K562 (cell line): ENCODE measurements around the gene MLLT6. TPM values are rescaled to one million over a fixed set of nuclear protein-coding genes. Genes with fewer than 3 reads are reported as not detected.

ENCODE experiments used
- ARID2 ChIP-seq: fragments of 450-650 bp; IDR thresholded peaks from 2 replicates; pipeline ENCODE4 v1.6.1; 2017; ENCODE audit warnings: antibody characterized with exemption, mild to moderate bottlenecking
- CBX8 ChIP-seq: fragments of 200-600 bp; sonication (generic); IDR thresholded peaks from 2 replicates; pipeline ENCODE4 v1.6.1; 2012; ENCODE audit warnings: borderline replicate concordance, mixed run types, low read depth, mild to moderate bottlenecking, moderate library complexity, mixed read lengths, low read length, control low read depth, inconsistent platforms; ENCODE audit not compliant: poor library complexity, severe bottlenecking; ENCODE audit errors: extremely low read depth
- CSDE1 ChIP-seq, 2 experiments: fragments of 450-650 bp; IDR thresholded peaks; 2 replicates each; pipeline ENCODE4 v1.6.1; 2016; ENCODE audit warnings: mild to moderate bottlenecking in 1 of 2
- DDX20 ChIP-seq: fragments of 450-650 bp; IDR thresholded peaks from 2 replicates; pipeline ENCODE4 v1.6.1; 2016; ENCODE audit warnings: missing genetic modification characterization, low read depth, mild to moderate bottlenecking, missing compliant biosample characterization, moderate library complexity
- DIDO1 ChIP-seq: fragments of 450-650 bp; IDR thresholded peaks from 2 replicates; pipeline ENCODE4 v1.6.1; 2016; ENCODE audit warnings: low read depth, missing biosample characterization, missing genetic modification characterization
- GTF2E2 ChIP-seq: fragments of 200-800 bp; sonication (Bioruptor generic); IDR thresholded peaks from 2 replicates; pipeline ENCODE4 v1.6.1; 2016; ENCODE audit warnings: missing genetic modification characterization, missing compliant biosample characterization
- HMG20B ChIP-seq: fragments of 250-450 bp; sonication (Bioruptor Pico); IDR thresholded peaks from 2 replicates; pipeline ENCODE4 v1.5.0; 2021; ENCODE audit warnings: mild to moderate bottlenecking
- MTF1 ChIP-seq: fragments of 250-450 bp; sonication (Bioruptor Pico); IDR thresholded peaks from 2 replicates; pipeline ENCODE4 v1.9.0; 2021; ENCODE audit warnings: moderate library complexity, mild to moderate bottlenecking, inconsistent platforms, borderline replicate concordance
- NR1H2 ChIP-seq: sonication (generic); formaldehyde crosslinking; IDR thresholded peaks from 2 replicates; pipeline ENCODE4 v1.4.0; 2020; ENCODE audit warnings: mild to moderate bottlenecking, missing genetic modification reagents
- NR4A1 ChIP-seq, 2 experiments: fragments of 250-450 bp in 1 of 2; fragments of 450-650 bp in 1 of 2; sonication (Bioruptor Pico) in 1 of 2; IDR thresholded peaks; 2 replicates each; pipeline versions ENCODE4 v1.4.0 to v1.6.1; 2016 to 2020; ENCODE audit warnings: mild to moderate bottlenecking in 2 of 2, missing compliant biosample characterization in 1 of 2, missing genetic modification characterization in 1 of 2, moderate library complexity in 1 of 2
- PRMT5 ChIP-seq: sonication (generic); formaldehyde crosslinking; IDR thresholded peaks from 2 replicates; pipeline ENCODE4 v1.5.0; 2020; ENCODE audit warnings: missing genetic modification reagents
- PRPF4 ChIP-seq: fragments of 200-400 bp; formaldehyde crosslinking; IDR thresholded peaks from one replicate; pipeline ENCODE4 v1.6.1; 2017; ENCODE audit warnings: low read length, low read depth, mild to moderate bottlenecking; ENCODE audit not compliant: insufficient read depth, poor library complexity, severe bottlenecking
- SRF ChIP-seq, 2 experiments: fragments of 250-450, 450-650 bp in 1 of 2; sonication (Bioruptor Pico) in 1 of 2; sonication (generic) in 1 of 2; formaldehyde crosslinking; IDR thresholded peaks; 2 replicates each; pipeline versions ENCODE4 v1.5.0 to v1.5.1; 2020 to 2022; ENCODE audit warnings: mild to moderate bottlenecking in 1 of 2, missing genetic modification reagents in 1 of 2
- TAF1 ChIP-seq: IDR thresholded peaks from 2 replicates; pipeline ENCODE4 v1.6.1; 2011; ENCODE audit warnings: mild to moderate bottlenecking, low read length, moderate library complexity; ENCODE audit not compliant: insufficient read depth, control insufficient read depth, severe bottlenecking; ENCODE audit errors: extremely low read depth
- ZNF384 ChIP-seq: IDR thresholded peaks from 2 replicates; pipeline ENCODE4 v1.6.1; 2012; ENCODE audit warnings: low read depth, low read length, improper control_type of control experiment
- ZNF764 ChIP-seq: fragments of 250-450 bp; sonication (Bioruptor Pico); IDR thresholded peaks from 2 replicates; pipeline ENCODE4 v1.4.0; 2020; ENCODE audit warnings: low read depth, mild to moderate bottlenecking, moderate library complexity
- polyA plus RNA-seq, 8 experiments: library from polyadenylated mRNA; depleted of rRNA in 4 of 8; stranded (reverse) in 5 of 8; unstranded in 3 of 8; fragments of >200 nt; fragmentation: Nextera tagmentation in 2 of 8; fragmentation: Illumina TruSeq in 1 of 8; extraction: Ambion mirVana in 2 of 8; extraction: Trizol in 1 of 8; gene quantifications; 2 replicates each; pipeline versions ENCODE4 v1.2.1 to v1.2.3, GENCODE V29; 2011 to 2014; ENCODE audit warnings: inconsistent platforms in 1 of 8, missing spikeins in 1 of 8
- total RNA-seq, 7 experiments: library from RNA; depleted of rRNA in 6 of 7; stranded (reverse); fragments of >200 nt in 6 of 7; fragmentation: Illumina TruSeq in 2 of 7; extraction: Trizol in 2 of 7; gene quantifications; 2 replicates each; pipeline versions ENCODE4 v1.2.1 to v1.2.3, GENCODE V29; 2011 to 2021; ENCODE audit warnings: low replicate concordance in 1 of 7
- TF ChIP-seq, protein P1 (sequence below): fragments of 450-650 bp; formaldehyde crosslinking; IDR thresholded peaks from 2 replicates; pipeline ENCODE4 v1.4.0; 2020; ENCODE audit warnings: mild to moderate bottlenecking, mixed read lengths
- TF ChIP-seq, protein P2 (sequence below): sonication (generic); formaldehyde crosslinking; IDR thresholded peaks from 2 replicates; pipeline ENCODE4 v1.8.1; 2023; ENCODE audit warnings: mild to moderate bottlenecking, missing genetic modification reagents, moderate library complexity
- TF ChIP-seq, protein P3 (sequence below): fragments of 250-450 bp; sonication (Bioruptor Pico); IDR thresholded peaks from 2 replicates; pipeline ENCODE4 v1.5.0; 2021; ENCODE audit warnings: mild to moderate bottlenecking, borderline replicate concordance
- TF ChIP-seq, protein P4 (sequence below): fragments of 450-650 bp; formaldehyde crosslinking; IDR thresholded peaks from 2 replicates; pipeline ENCODE4 v1.4.0; 2020; ENCODE audit warnings: mild to moderate bottlenecking, moderate library complexity

Gene MLLT6
- total and polyA plus RNA-seq, 9 of the 15 experiments (the other 6 are each of a cell fraction or from before 2014, with no cell fraction given), result 3.1 to 71.7 (median 30.0) TPM

DNA sequence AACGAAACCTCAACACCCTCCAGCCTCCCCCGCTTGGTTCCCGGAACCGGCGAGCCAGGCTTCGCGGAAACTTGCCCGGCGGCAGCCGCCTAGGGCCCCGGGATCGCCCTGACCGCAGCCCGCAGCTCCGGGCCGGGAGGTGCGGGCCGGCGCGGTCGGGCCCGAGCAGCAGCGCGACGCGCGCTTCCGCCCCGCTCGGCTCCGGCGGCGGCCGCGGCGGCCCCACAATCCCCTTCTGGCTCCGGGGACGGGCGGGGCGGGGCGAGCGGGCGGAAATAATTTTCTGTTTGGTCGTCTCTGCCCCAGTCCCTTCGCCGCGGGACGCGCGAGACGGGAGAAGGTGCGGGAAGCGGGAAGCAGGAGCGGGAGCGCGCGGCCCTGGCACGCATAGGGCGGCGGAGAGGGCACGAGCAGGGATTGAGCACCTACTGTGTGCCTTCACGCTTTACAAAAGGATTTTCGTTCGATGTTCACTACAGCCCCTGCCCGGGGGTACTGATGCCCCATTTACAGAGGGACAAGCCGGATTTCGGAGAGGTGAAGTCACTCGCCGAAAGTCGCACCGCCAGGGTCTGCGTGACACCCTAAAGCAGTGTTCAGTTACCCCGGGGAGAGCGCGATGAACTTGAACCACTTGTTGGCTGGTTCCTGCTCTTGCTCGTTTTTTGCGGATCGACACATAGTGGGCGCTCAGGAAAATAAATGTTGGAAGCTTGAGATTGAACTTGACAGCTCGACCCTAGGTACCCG lies 2.7 kb upstream of the MLLT6 start (continued):
- TF ChIP-seq PRPF4 (no peak), PRMT5 (CRISPR knock-in tag) (no peak), TAF1 (peak; percentile 68), NR1H2 (CRISPR knock-in tag) (no peak), MTF1 (CRISPR knock-in tag) (no peak), SRF (CRISPR knock-in tag; IDR thresholded peaks at IDR 0.05) (no peak), ARID2 (no peak), HMG20B (CRISPR knock-in tag) (no peak), ZNF384 (no peak), NR4A1 (CRISPR knock-in tag; IDR thresholded peaks at IDR 0.05) (no peak), NR4A1 (tag; IDR thresholded peaks at IDR 0.05) (peak; percentile 26; the same call in 1 of the 2 replicates), GTF2E2 (tag) (no peak), DDX20 (tag) (no peak), DIDO1 (no peak), CBX8 (no peak), CSDE1 (IDR thresholded peaks at IDR 0.05) (no peak), ZNF764 (CRISPR knock-in tag) (no peak)
- TF ChIP-seq, protein P1, sequence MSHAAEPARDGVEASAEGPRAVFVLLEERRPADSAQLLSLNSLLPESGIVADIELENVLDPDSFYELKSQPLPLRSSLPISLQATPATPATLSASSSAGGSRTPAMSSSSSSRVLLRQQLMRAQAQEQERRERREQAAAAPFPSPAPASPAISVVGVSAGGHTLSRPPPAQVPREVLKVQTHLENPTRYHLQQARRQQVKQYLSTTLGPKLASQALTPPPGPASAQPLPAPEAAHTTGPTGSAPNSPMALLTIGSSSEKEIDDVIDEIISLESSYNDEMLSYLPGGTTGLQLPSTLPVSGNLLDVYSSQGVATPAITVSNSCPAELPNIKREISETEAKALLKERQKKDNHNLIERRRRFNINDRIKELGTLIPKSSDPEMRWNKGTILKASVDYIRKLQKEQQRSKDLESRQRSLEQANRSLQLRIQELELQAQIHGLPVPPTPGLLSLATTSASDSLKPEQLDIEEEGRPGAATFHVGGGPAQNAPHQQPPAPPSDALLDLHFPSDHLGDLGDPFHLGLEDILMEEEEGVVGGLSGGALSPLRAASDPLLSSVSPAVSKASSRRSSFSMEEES (CRISPR knock-in tag), result no peak
- TF ChIP-seq, protein P2, sequence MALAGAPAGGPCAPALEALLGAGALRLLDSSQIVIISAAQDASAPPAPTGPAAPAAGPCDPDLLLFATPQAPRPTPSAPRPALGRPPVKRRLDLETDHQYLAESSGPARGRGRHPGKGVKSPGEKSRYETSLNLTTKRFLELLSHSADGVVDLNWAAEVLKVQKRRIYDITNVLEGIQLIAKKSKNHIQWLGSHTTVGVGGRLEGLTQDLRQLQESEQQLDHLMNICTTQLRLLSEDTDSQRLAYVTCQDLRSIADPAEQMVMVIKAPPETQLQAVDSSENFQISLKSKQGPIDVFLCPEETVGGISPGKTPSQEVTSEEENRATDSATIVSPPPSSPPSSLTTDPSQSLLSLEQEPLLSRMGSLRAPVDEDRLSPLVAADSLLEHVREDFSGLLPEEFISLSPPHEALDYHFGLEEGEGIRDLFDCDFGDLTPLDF, result peak; percentile 96
- TF ChIP-seq, protein P3, sequence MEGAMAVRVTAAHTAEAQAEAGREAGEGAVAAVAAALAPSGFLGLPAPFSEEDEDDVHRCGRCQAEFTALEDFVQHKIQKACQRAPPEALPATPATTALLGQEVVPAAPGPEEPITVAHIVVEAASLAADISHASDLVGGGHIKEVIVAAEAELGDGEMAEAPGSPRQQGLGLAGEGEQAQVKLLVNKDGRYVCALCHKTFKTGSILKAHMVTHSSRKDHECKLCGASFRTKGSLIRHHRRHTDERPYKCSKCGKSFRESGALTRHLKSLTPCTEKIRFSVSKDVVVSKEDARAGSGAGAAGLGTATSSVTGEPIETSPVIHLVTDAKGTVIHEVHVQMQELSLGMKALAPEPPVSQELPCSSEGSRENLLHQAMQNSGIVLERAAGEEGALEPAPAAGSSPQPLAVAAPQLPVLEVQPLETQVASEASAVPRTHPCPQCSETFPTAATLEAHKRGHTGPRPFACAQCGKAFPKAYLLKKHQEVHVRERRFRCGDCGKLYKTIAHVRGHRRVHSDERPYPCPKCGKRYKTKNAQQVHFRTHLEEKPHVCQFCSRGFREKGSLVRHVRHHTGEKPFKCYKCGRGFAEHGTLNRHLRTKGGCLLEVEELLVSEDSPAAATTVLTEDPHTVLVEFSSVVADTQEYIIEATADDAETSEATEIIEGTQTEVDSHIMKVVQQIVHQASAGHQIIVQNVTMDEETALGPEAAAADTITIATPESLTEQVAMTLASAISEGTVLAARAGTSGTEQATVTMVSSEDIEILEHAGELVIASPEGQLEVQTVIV, result no peak
- TF ChIP-seq, protein P4, sequence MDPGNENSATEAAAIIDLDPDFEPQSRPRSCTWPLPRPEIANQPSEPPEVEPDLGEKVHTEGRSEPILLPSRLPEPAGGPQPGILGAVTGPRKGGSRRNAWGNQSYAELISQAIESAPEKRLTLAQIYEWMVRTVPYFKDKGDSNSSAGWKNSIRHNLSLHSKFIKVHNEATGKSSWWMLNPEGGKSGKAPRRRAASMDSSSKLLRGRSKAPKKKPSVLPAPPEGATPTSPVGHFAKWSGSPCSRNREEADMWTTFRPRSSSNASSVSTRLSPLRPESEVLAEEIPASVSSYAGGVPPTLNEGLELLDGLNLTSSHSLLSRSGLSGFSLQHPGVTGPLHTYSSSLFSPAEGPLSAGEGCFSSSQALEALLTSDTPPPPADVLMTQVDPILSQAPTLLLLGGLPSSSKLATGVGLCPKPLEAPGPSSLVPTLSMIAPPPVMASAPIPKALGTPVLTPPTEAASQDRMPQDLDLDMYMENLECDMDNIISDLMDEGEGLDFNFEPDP, result no peak
